ENCODE data around the gene CDC42EP3. TPM values are rescaled to one million over a fixed set of nuclear protein-coding genes. Genes with fewer than 3 reads are reported as not detected.

The CDC42EP3 gene
- polyA plus RNA-seq, 1 donor from 2014 or later, result 25.2 TPM

DNA sequence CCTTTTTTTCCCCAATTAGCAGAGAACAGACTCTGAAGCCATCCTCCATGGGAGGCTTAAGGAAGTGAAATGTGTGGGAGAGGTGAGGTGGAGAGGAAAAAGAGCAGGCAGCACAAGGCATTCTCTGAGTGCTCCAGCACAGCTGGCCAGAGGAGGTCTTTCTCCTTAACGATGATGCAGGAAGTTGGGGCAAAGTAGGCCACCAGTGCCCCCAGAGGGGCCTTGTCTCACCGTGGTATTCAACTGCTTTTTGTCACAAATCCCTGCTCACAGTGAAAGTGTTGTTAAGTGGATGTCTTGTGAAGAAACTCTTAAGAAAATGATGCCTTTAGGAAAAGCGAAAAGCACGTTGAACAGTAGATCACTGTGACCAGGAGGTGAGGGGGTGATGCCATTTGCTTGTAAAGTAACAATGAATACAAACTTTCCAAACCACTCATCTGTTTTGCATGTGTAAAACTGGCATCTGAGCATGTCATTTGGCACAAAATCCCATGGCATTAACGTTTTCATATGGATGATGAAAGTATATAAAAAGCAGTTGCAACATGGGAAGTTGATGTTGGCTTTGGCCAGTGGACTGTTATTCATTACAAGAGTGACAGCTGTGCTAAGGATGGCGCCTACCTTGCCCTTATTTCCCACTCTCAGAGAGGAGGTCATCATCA is 49.2 kb upstream of the CDC42EP3 start:
- no peaks in the 10 kb centered on the region for H3K27me3 ChIP-seq (ENCODE audit: insufficient read depth, low read depth, low read length)
- H3K4me2 ChIP-seq (ENCODE audit: low read length), result no peak overlapping the region
- H4K20me1 ChIP-seq (ENCODE audit: insufficient read depth), result no peaks in the 10 kb centered on the region
- no peaks in the 10 kb centered on the region for H3K9me2 ChIP-seq (ENCODE audit: insufficient read depth, low read length)
- no peak overlapping the region for H2AFZ ChIP-seq (ENCODE audit: low read depth, low read length)
- H3K27ac ChIP-seq (ENCODE audit: low read length), result no peak overlapping the region
- no peak for TF ChIP-seq EZH2 (IDR thresholded peaks at IDR 0.05; ENCODE audit: borderline replicate concordance, insufficient read depth, low read length, poor library complexity, severe bottlenecking)
- TF ChIP-seq EP300 (conservative IDR thresholded peaks at IDR 0.05; ENCODE audit: poor library complexity, severe bottlenecking), result no peak
- no peak for TF ChIP-seq SMC3 (conservative IDR thresholded peaks at IDR 0.05; ENCODE audit: poor library complexity)
- TF ChIP-seq TAF1 (IDR thresholded peaks at IDR 0.05; ENCODE audit: low read depth), result no peak
- no peak for TF ChIP-seq POLR2AphosphoS5 (IDR thresholded peaks at IDR 0.05)
- TF ChIP-seq, protein P1, sequence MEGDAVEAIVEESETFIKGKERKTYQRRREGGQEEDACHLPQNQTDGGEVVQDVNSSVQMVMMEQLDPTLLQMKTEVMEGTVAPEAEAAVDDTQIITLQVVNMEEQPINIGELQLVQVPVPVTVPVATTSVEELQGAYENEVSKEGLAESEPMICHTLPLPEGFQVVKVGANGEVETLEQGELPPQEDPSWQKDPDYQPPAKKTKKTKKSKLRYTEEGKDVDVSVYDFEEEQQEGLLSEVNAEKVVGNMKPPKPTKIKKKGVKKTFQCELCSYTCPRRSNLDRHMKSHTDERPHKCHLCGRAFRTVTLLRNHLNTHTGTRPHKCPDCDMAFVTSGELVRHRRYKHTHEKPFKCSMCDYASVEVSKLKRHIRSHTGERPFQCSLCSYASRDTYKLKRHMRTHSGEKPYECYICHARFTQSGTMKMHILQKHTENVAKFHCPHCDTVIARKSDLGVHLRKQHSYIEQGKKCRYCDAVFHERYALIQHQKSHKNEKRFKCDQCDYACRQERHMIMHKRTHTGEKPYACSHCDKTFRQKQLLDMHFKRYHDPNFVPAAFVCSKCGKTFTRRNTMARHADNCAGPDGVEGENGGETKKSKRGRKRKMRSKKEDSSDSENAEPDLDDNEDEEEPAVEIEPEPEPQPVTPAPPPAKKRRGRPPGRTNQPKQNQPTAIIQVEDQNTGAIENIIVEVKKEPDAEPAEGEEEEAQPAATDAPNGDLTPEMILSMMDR (IDR thresholded peaks at IDR 0.05; ENCODE audit: poor library complexity, severe bottlenecking), result no peak
- no peak for TF ChIP-seq MXI1 (conservative IDR thresholded peaks at IDR 0.05; ENCODE audit: poor library complexity, severe bottlenecking)
- no peak for TF ChIP-seq RAD21 (conservative IDR thresholded peaks at IDR 0.05)
- TF ChIP-seq, protein P2, sequence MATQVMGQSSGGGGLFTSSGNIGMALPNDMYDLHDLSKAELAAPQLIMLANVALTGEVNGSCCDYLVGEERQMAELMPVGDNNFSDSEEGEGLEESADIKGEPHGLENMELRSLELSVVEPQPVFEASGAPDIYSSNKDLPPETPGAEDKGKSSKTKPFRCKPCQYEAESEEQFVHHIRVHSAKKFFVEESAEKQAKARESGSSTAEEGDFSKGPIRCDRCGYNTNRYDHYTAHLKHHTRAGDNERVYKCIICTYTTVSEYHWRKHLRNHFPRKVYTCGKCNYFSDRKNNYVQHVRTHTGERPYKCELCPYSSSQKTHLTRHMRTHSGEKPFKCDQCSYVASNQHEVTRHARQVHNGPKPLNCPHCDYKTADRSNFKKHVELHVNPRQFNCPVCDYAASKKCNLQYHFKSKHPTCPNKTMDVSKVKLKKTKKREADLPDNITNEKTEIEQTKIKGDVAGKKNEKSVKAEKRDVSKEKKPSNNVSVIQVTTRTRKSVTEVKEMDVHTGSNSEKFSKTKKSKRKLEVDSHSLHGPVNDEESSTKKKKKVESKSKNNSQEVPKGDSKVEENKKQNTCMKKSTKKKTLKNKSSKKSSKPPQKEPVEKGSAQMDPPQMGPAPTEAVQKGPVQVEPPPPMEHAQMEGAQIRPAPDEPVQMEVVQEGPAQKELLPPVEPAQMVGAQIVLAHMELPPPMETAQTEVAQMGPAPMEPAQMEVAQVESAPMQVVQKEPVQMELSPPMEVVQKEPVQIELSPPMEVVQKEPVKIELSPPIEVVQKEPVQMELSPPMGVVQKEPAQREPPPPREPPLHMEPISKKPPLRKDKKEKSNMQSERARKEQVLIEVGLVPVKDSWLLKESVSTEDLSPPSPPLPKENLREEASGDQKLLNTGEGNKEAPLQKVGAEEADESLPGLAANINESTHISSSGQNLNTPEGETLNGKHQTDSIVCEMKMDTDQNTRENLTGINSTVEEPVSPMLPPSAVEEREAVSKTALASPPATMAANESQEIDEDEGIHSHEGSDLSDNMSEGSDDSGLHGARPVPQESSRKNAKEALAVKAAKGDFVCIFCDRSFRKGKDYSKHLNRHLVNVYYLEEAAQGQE (IDR thresholded peaks at IDR 0.05; ENCODE audit: borderline replicate concordance), result no peak
- no peaks in the 10 kb centered on the region for H3K79me2 ChIP-seq (replicated peaks; ENCODE audit: insufficient read depth, low read length)
- H3K36me3 ChIP-seq (ENCODE audit: insufficient read depth, low read length), result no peaks in the 10 kb centered on the region
- no peak overlapping the region for H3K4me3 ChIP-seq (ENCODE audit: low read length)
- no peaks in the 10 kb centered on the region for H3F3A ChIP-seq (ENCODE audit: insufficient read depth, low read length, poor library complexity, severe bottlenecking)
- no peaks in the 10 kb centered on the region for H3K9me3 ChIP-seq (ENCODE audit: low read length)
- no peak overlapping the region for H3K9ac ChIP-seq (ENCODE audit: low read length)

DNA sequence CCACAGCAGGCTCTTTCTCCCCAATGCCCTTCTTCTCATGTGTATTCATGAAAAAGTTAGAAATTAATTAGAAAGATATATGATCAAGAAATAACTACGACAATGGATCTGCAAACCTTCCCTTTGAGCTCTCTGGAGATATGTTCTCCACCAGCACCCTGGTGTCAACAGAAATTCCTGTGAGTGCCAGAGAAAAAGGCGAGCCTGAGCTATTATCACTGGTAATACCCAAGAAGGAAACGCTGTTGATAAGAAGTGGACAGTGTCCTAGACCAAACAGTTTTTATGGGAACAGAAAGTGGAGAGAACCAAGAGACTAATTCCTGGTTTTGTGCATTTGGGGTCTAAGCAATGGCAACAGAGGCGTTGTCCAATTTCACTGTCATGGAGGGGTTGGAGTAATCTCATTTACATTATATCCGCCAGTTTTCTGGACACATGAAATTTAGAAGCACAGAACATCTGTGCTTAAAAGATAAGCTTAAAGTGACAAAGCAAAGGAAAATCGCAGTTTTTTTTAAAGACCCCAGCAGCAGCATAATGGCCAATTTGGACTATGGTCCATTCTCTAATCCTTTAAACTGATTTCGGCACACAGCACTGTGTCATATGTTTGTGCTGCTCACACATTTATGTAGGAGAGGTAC is 47.2 kb upstream of the CDC42EP3 start:
- Histone ChIP-seq H4K20me1 (ENCODE audit: insufficient read depth) (no peaks in the 10 kb centered on the region), H3K4me2 (ENCODE audit: low read length) (no peak overlapping the region), H3K27me3 (ENCODE audit: insufficient read depth, low read depth, low read length) (no peaks in the 10 kb centered on the region), H3K27ac (ENCODE audit: low read length) (no peak overlapping the region), H3K9me3 (ENCODE audit: low read length) (no peaks in the 10 kb centered on the region), H3K36me3 (ENCODE audit: insufficient read depth, low read length) (no peaks in the 10 kb centered on the region), H2AFZ (ENCODE audit: low read depth, low read length) (no peak overlapping the region), H3K9ac (ENCODE audit: low read length) (no peak overlapping the region), H3K79me2 (replicated peaks; ENCODE audit: insufficient read depth, low read length) (no peaks in the 10 kb centered on the region), H3K9me2 (ENCODE audit: insufficient read depth, low read length) (no peaks in the 10 kb centered on the region), H3K4me3 (ENCODE audit: low read length) (no peak overlapping the region), H3F3A (ENCODE audit: insufficient read depth, low read length, poor library complexity, severe bottlenecking) (no peaks in the 10 kb centered on the region)
- TF ChIP-seq, protein P2 (IDR thresholded peaks at IDR 0.05; ENCODE audit: borderline replicate concordance), result no peak
- TF ChIP-seq TAF1 (IDR thresholded peaks at IDR 0.05; ENCODE audit: low read depth) (no peak), MXI1 (conservative IDR thresholded peaks at IDR 0.05; ENCODE audit: poor library complexity, severe bottlenecking) (no peak), RAD21 (conservative IDR thresholded peaks at IDR 0.05) (no peak), POLR2AphosphoS5 (IDR thresholded peaks at IDR 0.05) (no peak), SMC3 (conservative IDR thresholded peaks at IDR 0.05; ENCODE audit: poor library complexity) (no peak), EZH2 (IDR thresholded peaks at IDR 0.05; ENCODE audit: borderline replicate concordance, insufficient read depth, low read length, poor library complexity, severe bottlenecking) (no peak), EP300 (conservative IDR thresholded peaks at IDR 0.05; ENCODE audit: poor library complexity, severe bottlenecking) (no peak)
- TF ChIP-seq, protein P1 (IDR thresholded peaks at IDR 0.05; ENCODE audit: poor library complexity, severe bottlenecking), result no peak

All from neural cell (in vitro differentiated cells).